HUES48 (cell line): Measurements from ENCODE around the gene TCAF1.
A peak's percentile ranks its signal among the peaks of the same experiment; 100 is the strongest.

Experiments used
- H3K27ac ChIP-seq: one replicate; pipeline ENCODE4 v1.7.0; 2013; ENCODE audit warnings: low read depth, low read length, inconsistent platforms
- H3K27me3 ChIP-seq: 2 replicates; pipeline ENCODE4 v1.6.1; 2013; ENCODE audit warnings: mild to moderate bottlenecking, low read length; ENCODE audit not compliant: control insufficient read depth, insufficient read depth
- H3K36me3 ChIP-seq: 2 replicates; pipeline ENCODE4 v1.6.1; 2013; ENCODE audit warnings: low read length; ENCODE audit not compliant: control insufficient read depth, insufficient read depth
- H3K4me1 ChIP-seq: 2 replicates; pipeline ENCODE4 v1.6.1; 2013; ENCODE audit warnings: mild to moderate bottlenecking, low read length; ENCODE audit not compliant: control insufficient read depth, insufficient read depth
- H3K4me3 ChIP-seq: 2 replicates; pipeline ENCODE4 v1.5.1; 2013; ENCODE audit warnings: mild to moderate bottlenecking, low read depth, low read length
- H3K9ac ChIP-seq: 2 replicates; pipeline ENCODE4 v1.6.1; 2013; ENCODE audit warnings: mild to moderate bottlenecking, low read depth, low read length, moderate library complexity
- H3K9me3 ChIP-seq: 2 replicates; pipeline ENCODE4 v1.6.1; 2013; ENCODE audit warnings: low read length; ENCODE audit not compliant: control insufficient read depth, insufficient read depth

TCAF1 gene, protein sequence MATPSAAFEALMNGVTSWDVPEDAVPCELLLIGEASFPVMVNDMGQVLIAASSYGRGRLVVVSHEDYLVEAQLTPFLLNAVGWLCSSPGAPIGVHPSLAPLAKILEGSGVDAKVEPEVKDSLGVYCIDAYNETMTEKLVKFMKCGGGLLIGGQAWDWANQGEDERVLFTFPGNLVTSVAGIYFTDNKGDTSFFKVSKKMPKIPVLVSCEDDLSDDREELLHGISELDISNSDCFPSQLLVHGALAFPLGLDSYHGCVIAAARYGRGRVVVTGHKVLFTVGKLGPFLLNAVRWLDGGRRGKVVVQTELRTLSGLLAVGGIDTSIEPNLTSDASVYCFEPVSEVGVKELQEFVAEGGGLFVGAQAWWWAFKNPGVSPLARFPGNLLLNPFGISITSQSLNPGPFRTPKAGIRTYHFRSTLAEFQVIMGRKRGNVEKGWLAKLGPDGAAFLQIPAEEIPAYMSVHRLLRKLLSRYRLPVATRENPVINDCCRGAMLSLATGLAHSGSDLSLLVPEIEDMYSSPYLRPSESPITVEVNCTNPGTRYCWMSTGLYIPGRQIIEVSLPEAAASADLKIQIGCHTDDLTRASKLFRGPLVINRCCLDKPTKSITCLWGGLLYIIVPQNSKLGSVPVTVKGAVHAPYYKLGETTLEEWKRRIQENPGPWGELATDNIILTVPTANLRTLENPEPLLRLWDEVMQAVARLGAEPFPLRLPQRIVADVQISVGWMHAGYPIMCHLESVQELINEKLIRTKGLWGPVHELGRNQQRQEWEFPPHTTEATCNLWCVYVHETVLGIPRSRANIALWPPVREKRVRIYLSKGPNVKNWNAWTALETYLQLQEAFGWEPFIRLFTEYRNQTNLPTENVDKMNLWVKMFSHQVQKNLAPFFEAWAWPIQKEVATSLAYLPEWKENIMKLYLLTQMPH

GRCh38 chr7:143901668-143902331 lies at the start of gene TCAF1:
TSS of gene TCAF1 (minus strand) at chr7:143902176. CDS start at chr7:143876608, 25,568 bp downstream.
- Histone ChIP-seq H3K4me1 (peaks cover 49% of the 10 kb centered on the region), H3K27me3 (no peaks in the 10 kb centered on the region), H3K27ac (peak within 1 kb of the TSS; percentile 100), H3K9ac (peak within 1 kb of the TSS; percentile 86), H3K9me3 (no peaks in the 10 kb centered on the region), H3K36me3 (no peaks in the 10 kb centered on the region), H3K4me3 (peak within 1 kb of the TSS; percentile 92)

DNA sequence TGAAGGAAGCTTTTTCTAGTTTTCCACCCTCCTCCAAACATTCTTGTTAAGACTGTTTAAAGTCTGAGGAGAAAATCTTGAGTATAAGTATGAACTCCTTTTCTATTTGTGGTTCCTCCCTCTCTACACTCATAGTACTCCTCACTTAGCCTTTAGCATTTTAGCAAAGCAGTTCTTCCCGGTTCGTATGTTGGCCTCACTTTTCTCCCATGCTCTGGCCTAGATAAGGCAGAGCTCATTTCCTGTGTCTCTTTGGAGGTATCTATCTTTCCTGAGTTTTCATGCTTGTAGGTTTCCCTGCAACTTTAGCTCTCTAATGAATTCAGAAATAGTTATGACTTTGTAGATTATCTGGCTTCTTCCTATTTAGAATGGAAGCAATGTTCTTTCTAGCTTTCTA lies 46.8 kb upstream of the TCAF1 start:
- H3K9ac ChIP-seq = no peak overlapping the region
- no peaks in the 10 kb centered on the region for H3K4me1 ChIP-seq
- no peaks in the 10 kb centered on the region for H3K27me3 ChIP-seq
- no peak overlapping the region for H3K27ac ChIP-seq
- no peaks in the 10 kb centered on the region for H3K9me3 ChIP-seq
- H3K4me3 ChIP-seq = no peak overlapping the region
- H3K36me3 ChIP-seq = no peaks in the 10 kb centered on the region

GRCh38 chr7:143947111-143947510 lies 45.1 kb upstream of the TCAF1 start:
- Histone ChIP-seq H3K9ac (no peak overlapping the region), H3K4me1 (no peaks in the 10 kb centered on the region), H3K36me3 (no peaks in the 10 kb centered on the region), H3K27ac (no peak overlapping the region), H3K27me3 (no peaks in the 10 kb centered on the region), H3K4me3 (no peak overlapping the region), H3K9me3 (no peaks in the 10 kb centered on the region)

- Histone ChIP-seq H3K4me1 (no peaks in the 10 kb centered on the region), H3K9ac (no peak overlapping the region), H3K4me3 (no peak overlapping the region), H3K27me3 (no peaks in the 10 kb centered on the region), H3K9me3 (no peaks in the 10 kb centered on the region), H3K36me3 (no peaks in the 10 kb centered on the region), H3K27ac (no peak overlapping the region)
Observed at GRCh38 chr7:143945423-143945822, 43.4 kb upstream of the TCAF1 start.

GRCh38 chr7:143938379-143939243 lies 36.6 kb upstream of the TCAF1 start:
- H3K27me3 ChIP-seq = no peaks in the 10 kb centered on the region
- no peak overlapping the region for H3K4me3 ChIP-seq
- no peak overlapping the region for H3K27ac ChIP-seq
- H3K9me3 ChIP-seq = no peaks in the 10 kb centered on the region
- no peaks in the 10 kb centered on the region for H3K36me3 ChIP-seq
- H3K9ac ChIP-seq = no peak overlapping the region
- H3K4me1 ChIP-seq = no peaks in the 10 kb centered on the region

GRCh38 chr7:143936087-143937009 lies 34.4 kb upstream of the TCAF1 start:
- H3K4me3 ChIP-seq = no peak overlapping the region
- no peaks in the 10 kb centered on the region for H3K4me1 ChIP-seq
- H3K27ac ChIP-seq = no peak overlapping the region
- H3K27me3 ChIP-seq = no peaks in the 10 kb centered on the region
- H3K9me3 ChIP-seq = no peaks in the 10 kb centered on the region
- H3K9ac ChIP-seq = no peak overlapping the region
- no peaks in the 10 kb centered on the region for H3K36me3 ChIP-seq

DNA sequence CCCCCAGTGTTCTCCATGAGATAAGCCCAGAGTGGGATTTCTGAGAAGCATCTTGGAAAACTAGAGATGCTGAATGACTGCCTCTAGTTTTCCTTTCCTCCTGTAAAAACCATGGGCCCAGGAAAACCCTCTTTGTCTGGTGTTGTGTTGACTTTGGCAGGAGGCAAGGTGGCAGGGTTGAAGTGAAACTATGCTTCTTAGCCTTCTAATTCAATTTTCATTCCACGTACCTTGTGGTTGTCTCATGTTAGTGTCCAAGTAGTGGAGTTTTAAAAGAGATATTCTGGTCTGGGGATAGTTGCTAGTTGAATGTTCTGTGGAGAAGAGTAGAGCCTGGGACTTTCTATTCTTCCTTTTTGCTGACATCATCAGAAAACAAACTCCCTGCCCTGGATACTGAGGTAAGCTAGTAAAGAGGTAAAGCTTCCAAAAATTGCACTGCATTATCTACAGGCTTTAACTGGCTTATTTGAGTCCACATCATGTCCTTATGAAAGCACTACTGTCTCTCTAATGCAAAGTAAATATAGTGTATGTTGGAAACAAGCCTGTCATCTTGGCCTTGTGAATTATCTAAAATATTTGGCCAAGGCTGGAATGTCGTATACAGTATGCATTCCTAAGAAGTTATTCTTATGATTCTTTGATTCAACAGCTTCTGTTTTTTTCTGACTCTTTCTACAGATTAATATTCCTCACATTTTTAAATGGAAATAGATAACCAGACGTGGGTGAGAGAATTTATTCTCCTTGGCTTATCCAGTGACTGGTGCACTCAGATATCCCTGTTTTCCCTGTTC lies 32.8 kb upstream of the TCAF1 start, which contains the start of gene OR2F2:
Gene OR2F2 (plus strand): TSS at position 708 of the 800 bp plus-strand sequence. CDS start 0 bp downstream, at position 708.
- H3K9ac ChIP-seq = no peak within 1 kb of the TSS
- H3K4me3 ChIP-seq = no peak within 1 kb of the TSS
- H3K27me3 ChIP-seq = no peaks in the 10 kb centered on the region
- H3K9me3 ChIP-seq = no peaks in the 10 kb centered on the region
- no peaks in the 10 kb centered on the region for H3K4me1 ChIP-seq
- H3K36me3 ChIP-seq = no peaks in the 10 kb centered on the region
- H3K27ac ChIP-seq = no peak within 1 kb of the TSS

GRCh38 chr7:143931739-143932138 lies 29.8 kb upstream of the TCAF1 start:
- H3K9me3 ChIP-seq = no peaks in the 10 kb centered on the region
- no peaks in the 10 kb centered on the region for H3K4me1 ChIP-seq
- H3K4me3 ChIP-seq = no peak overlapping the region
- no peaks in the 10 kb centered on the region for H3K36me3 ChIP-seq
- no peak overlapping the region for H3K27ac ChIP-seq
- H3K9ac ChIP-seq = no peak overlapping the region
- no peaks in the 10 kb centered on the region for H3K27me3 ChIP-seq
